ENCODE results near the gene NPFFR1. TPM values are rescaled to one million over a fixed set of nuclear protein-coding genes. Genes with fewer than 3 reads are reported as not detected.

Gene NPFFR1
- total RNA-seq, 2 experiments from 2014 or later: not detected

- peak overlapping the region; percentile 19 for H3K4me3 ChIP-seq (ENCODE audit: low read depth, low read length, poor library complexity, severe bottlenecking)
- DNase-seq (ENCODE audit: low spot score): peak; percentile 83
- H3K9me3 ChIP-seq (ENCODE audit: low read length): no peaks in the 10 kb centered on the region
- no peaks in the 10 kb centered on the region for H3K36me3 ChIP-seq (ENCODE audit: insufficient read depth, low read length)
- CTCF ChIA-PET (ENCODE audit: unreplicated experiment): no interaction called here
- peak overlapping the region; percentile 22; the same call in 1 of the 2 replicates for H2AFZ ChIP-seq (ENCODE audit: low read length)
- H3K79me2 ChIP-seq (ENCODE audit: insufficient read depth, low read depth, low read length): no peaks in the 10 kb centered on the region
- no peaks in the 10 kb centered on the region for H3K9me2 ChIP-seq (ENCODE audit: insufficient read depth, low read length)
- no peaks in the 10 kb centered on the region for H4K20me1 ChIP-seq (ENCODE audit: insufficient read depth, low read length)
- peak overlapping the region; percentile 85 for H3K27ac ChIP-seq (ENCODE audit: low read depth, low read length, poor library complexity, severe bottlenecking)
- no peak for TF ChIP-seq CTCF (conservative IDR thresholded peaks at IDR 0.05; ENCODE audit: low read length)
- no peak for TF ChIP-seq EZH2phosphoT487 (IDR thresholded peaks at IDR 0.05; ENCODE audit: borderline replicate concordance, low read depth, low read length)
- BruUV-seq (replicated peaks): no TSS peak
- H3K4me1 ChIP-seq (ENCODE audit: insufficient read depth, low read length, poor library complexity, severe bottlenecking): peaks cover 40% of the 10 kb centered on the region
- peak overlapping the region; percentile 51 for H3K4me2 ChIP-seq (ENCODE audit: low read length)
- POLR2A ChIA-PET: no interaction called here
- intact Hi-C loops (cut with micrococcal nuclease; ENCODE audit: unreplicated experiment): loop anchor here (1.0 kb wide), 2 partner anchors 9 to 13 kb away; no protein-coding TSS in a partner anchor
These were observed 22.4 kb upstream of the NPFFR1 start for GRCh38 chr10:70306181-70306705.

GRCh38 chr10:70303730-70304129 lies 19.9 kb upstream of the NPFFR1 start:
- TF ChIP-seq EZH2phosphoT487 (IDR thresholded peaks at IDR 0.05; ENCODE audit: borderline replicate concordance, low read depth, low read length) (no peak), CTCF (conservative IDR thresholded peaks at IDR 0.05; ENCODE audit: low read length) (no peak)
- Histone ChIP-seq H3K27ac (ENCODE audit: low read depth, low read length, poor library complexity, severe bottlenecking) (no peak overlapping the region), H3K4me3 (ENCODE audit: low read depth, low read length, poor library complexity, severe bottlenecking) (no peak overlapping the region), H4K20me1 (ENCODE audit: insufficient read depth, low read length) (no peaks in the 10 kb centered on the region), H3K9me2 (ENCODE audit: insufficient read depth, low read length) (no peaks in the 10 kb centered on the region), H3K36me3 (ENCODE audit: insufficient read depth, low read length) (no peaks in the 10 kb centered on the region), H3K4me2 (ENCODE audit: low read length) (no peak overlapping the region), H3K4me1 (ENCODE audit: insufficient read depth, low read length, poor library complexity, severe bottlenecking) (peaks cover 40% of the 10 kb centered on the region), H2AFZ (ENCODE audit: low read length) (no peak overlapping the region), H3K9me3 (ENCODE audit: low read length) (no peaks in the 10 kb centered on the region), H3K79me2 (ENCODE audit: insufficient read depth, low read depth, low read length) (no peaks in the 10 kb centered on the region)
- CTCF ChIA-PET (ENCODE audit: unreplicated experiment): no interaction called here
- intact Hi-C loops (cut with micrococcal nuclease; ENCODE audit: unreplicated experiment): no loop called here
- BruUV-seq (replicated peaks): no TSS peak
- POLR2A ChIA-PET: interaction anchor here (0.5 to 1.3 kb wide), 5 partner anchors 9 to 157 kb away, joined by 3 to 5 read pairs (median 3); partner anchors contain the start of gene TYSND1
- DNase-seq (ENCODE audit: low spot score): no peak

GRCh38 chr10:70302292-70302691 lies 18.5 kb upstream of the NPFFR1 start:
- Histone ChIP-seq H3K27ac (ENCODE audit: low read depth, low read length, poor library complexity, severe bottlenecking) (no peak overlapping the region), H3K4me1 (ENCODE audit: insufficient read depth, low read length, poor library complexity, severe bottlenecking) (peaks cover 32% of the 10 kb centered on the region), H3K4me3 (ENCODE audit: low read depth, low read length, poor library complexity, severe bottlenecking) (no peak overlapping the region), H4K20me1 (ENCODE audit: insufficient read depth, low read length) (no peaks in the 10 kb centered on the region), H3K9me3 (ENCODE audit: low read length) (no peaks in the 10 kb centered on the region), H3K9me2 (ENCODE audit: insufficient read depth, low read length) (no peaks in the 10 kb centered on the region), H3K79me2 (ENCODE audit: insufficient read depth, low read depth, low read length) (no peaks in the 10 kb centered on the region), H3K36me3 (ENCODE audit: insufficient read depth, low read length) (no peaks in the 10 kb centered on the region), H3K4me2 (ENCODE audit: low read length) (no peak overlapping the region), H2AFZ (ENCODE audit: low read length) (no peak overlapping the region)
- ChIA-PET CTCF (ENCODE audit: unreplicated experiment) (no interaction called here), POLR2A (interaction anchor here (0.8 to 1.6 kb wide), 2 partner anchors 9 to 43 kb away, joined by 4 read pairs; no protein-coding TSS in a partner anchor)
- TF ChIP-seq CTCF (conservative IDR thresholded peaks at IDR 0.05; ENCODE audit: low read length) (no peak), EZH2phosphoT487 (IDR thresholded peaks at IDR 0.05; ENCODE audit: borderline replicate concordance, low read depth, low read length) (no peak)
- intact Hi-C loops (cut with micrococcal nuclease; ENCODE audit: unreplicated experiment): no loop called here
- no peak for DNase-seq (ENCODE audit: low spot score)
- BruUV-seq (replicated peaks): no TSS peak
